B cell (primary cell): ENCODE results near the gene ADGRE1. TPM values are rescaled to one million over a fixed set of nuclear protein-coding genes. Genes with fewer than 3 reads are reported as not detected.

Experiments
- ATAC-seq: fragments of 200-7000 bp; cut with Tn5 transposase; one replicate; pipeline ENCODE4 v1.10.0; 2021; ENCODE audit warnings: low read depth, mild to moderate bottlenecking, moderate number of reproducible peaks, moderate library complexity
- CTCF ChIA-PET: fragments of 350-600 bp; sonication (Branson Sonifier 250); formaldehyde crosslinking; loops from one replicate; lab custom pipeline; 2021; ENCODE audit warnings: antibody characterized with exemption, inconsistent platforms; lab: Charles Lee
- POLR2A ChIA-PET: fragments of 350-600 bp; sonication (Branson Sonifier 250); formaldehyde crosslinking; loops from one replicate; lab custom pipeline; 2021; ENCODE audit warnings: antibody characterized with exemption; lab: Charles Lee
- DNase-seq: peaks from one replicate; pipeline ENCODE4 v3.0.0; 2013
- H2AFZ ChIP-seq: 2 replicates; pipeline ENCODE4 v1.6.1; 2012; ENCODE audit warnings: mild to moderate bottlenecking, low read depth, low read length; ENCODE audit not compliant: insufficient read depth, poor library complexity, severe bottlenecking
- H3K27ac ChIP-seq, 2 donors: 1 replicate in 1 of 2; 2 replicates in 1 of 2; pipeline ENCODE4 v1.5.1; 2012 to 2013; ENCODE audit warnings: low read length in 2 of 2, mild to moderate bottlenecking in 2 of 2, moderate library complexity in 1 of 2
- H3K27me3 ChIP-seq, 4 experiments: fragments of 200-600 bp in 1 of 4; sonication (generic) in 1 of 4; replicated peaks in 1 of 4; 1 replicate in 2 of 4; 2 replicates in 2 of 4; pipeline versions ENCODE4 v1.6.1 to v1.7.0; 2013 to 2016; ENCODE audit warnings: low read length in 3 of 4, mild to moderate bottlenecking in 2 of 4, mixed read lengths in 1 of 4, moderate library complexity in 1 of 4; ENCODE audit not compliant: insufficient read depth in 4 of 4, control insufficient read depth in 3 of 4; ENCODE audit errors: control extremely low read depth in 1 of 4
- H3K36me3 ChIP-seq, 2 experiments: replicated peaks in 1 of 2; 1 replicate in 1 of 2; 2 replicates in 1 of 2; pipeline versions ENCODE4 v1.6.1 to v1.7.1; 2013; ENCODE audit warnings: low read length in 1 of 2; ENCODE audit not compliant: insufficient read depth in 2 of 2, control insufficient read depth in 1 of 2; ENCODE audit errors: control extremely low read depth in 1 of 2, extremely low read depth in 1 of 2
- H3K4me1 ChIP-seq, 2 donors: fragments of 200-600 bp in 1 of 2; sonication (generic) in 1 of 2; 1 replicate in 1 of 2; 2 replicates in 1 of 2; pipeline versions ENCODE4 v1.5.1 to v1.6.1; 2013 to 2017; ENCODE audit warnings: low read length in 2 of 2; ENCODE audit not compliant: control insufficient read depth in 2 of 2, insufficient read depth in 2 of 2
- H3K4me2 ChIP-seq: replicated peaks from 2 replicates; pipeline ENCODE3; 2012; ENCODE audit warnings: mild to moderate bottlenecking, low read depth, low read length; ENCODE audit not compliant: poor library complexity, severe bottlenecking
- H3K4me3 ChIP-seq, 5 experiments: fragments of 200-600 bp in 1 of 5; sonication (generic) in 1 of 5; 1 replicate in 3 of 5; 2 replicates in 2 of 5; pipeline versions ENCODE4 v1.5.1 to v1.7.0; 2011 to 2016; ENCODE audit warnings: low read length in 4 of 5, mild to moderate bottlenecking in 4 of 5, low read depth in 2 of 5, control low read depth in 1 of 5, moderate library complexity in 1 of 5; ENCODE audit not compliant: insufficient read depth in 1 of 5; ENCODE audit errors: control extremely low read depth in 1 of 5, extremely low read depth in 1 of 5
- H3K79me2 ChIP-seq: fragments of 200-600 bp; sonication (generic); one replicate; pipeline ENCODE4 v1.6.0; 2016; ENCODE audit warnings: low read length; ENCODE audit not compliant: control insufficient read depth, insufficient read depth
- H3K9ac ChIP-seq: fragments of 200-600 bp; sonication (generic); 2 replicates; pipeline ENCODE4 v1.6.1; 2017; ENCODE audit warnings: mild to moderate bottlenecking, low read length, moderate library complexity
- H3K9me3 ChIP-seq, 3 donors: one replicate each; pipeline versions ENCODE4 v1.6.1 to v1.7.1; 2013; ENCODE audit warnings: low read length in 2 of 3; ENCODE audit not compliant: control insufficient read depth in 2 of 3, insufficient read depth in 1 of 3; ENCODE audit errors: control extremely low read depth in 1 of 3
- H4K20me1 ChIP-seq: 2 replicates; pipeline ENCODE4 v1.6.0; 2012; ENCODE audit warnings: mild to moderate bottlenecking, low read length; ENCODE audit not compliant: insufficient read depth, control insufficient read depth, poor library complexity, severe bottlenecking
- H3K27ac Mint-ChIP-seq: one replicate; pipeline ENCODE4 v1.8.0; 2021; ENCODE audit warnings: mixed read lengths
- H3K27me3 Mint-ChIP-seq: one replicate; pipeline ENCODE4 v1.8.0; 2021; ENCODE audit warnings: mixed read lengths
- H3K4me1 Mint-ChIP-seq: one replicate; pipeline ENCODE4 v1.8.0; 2021; ENCODE audit warnings: mixed read lengths
- H3K4me3 Mint-ChIP-seq: one replicate; pipeline ENCODE4 v1.8.0; 2021; ENCODE audit warnings: mixed read lengths
- H3K9me3 Mint-ChIP-seq: one replicate; pipeline ENCODE4 v1.8.0; 2022; ENCODE audit warnings: mixed read lengths; ENCODE audit not compliant: insufficient read depth
- EZH2 ChIP-seq: IDR thresholded peaks from 2 replicates; pipeline ENCODE4 v1.6.1; 2012; ENCODE audit warnings: borderline replicate concordance, low read depth, mild to moderate bottlenecking, moderate library complexity, low read length; ENCODE audit not compliant: insufficient read depth, poor library complexity, severe bottlenecking
- WGBS: methylation state at CpG from one replicate; pipeline ENCODE4 v1.1.5; 2013; ENCODE audit warnings: missing lambda C conversion rate; ENCODE audit not compliant: insufficient coverage; 5-methylcytosine and 5-hydroxymethylcytosine counted together
- intact Hi-C: fragments of 100-400 bp; cut with micrococcal nuclease; formaldehyde crosslinking; loops from one replicate; pipeline ENCODE4 v1.10.0; 2022
- polyA plus RNA-seq: library from polyadenylated mRNA; depleted of rRNA; stranded (reverse); fragments of >200 nt; gene quantifications from 2 replicates; pipeline ENCODE4 v1.2.3, GENCODE V29; 2012
- total RNA-seq, 2 donors: library from RNA; stranded (reverse); fragments of 120-200 nt in 1 of 2; gene quantifications; 1 replicate in 1 of 2; 2 replicates in 1 of 2; pipeline versions ENCODE4 v1.2.3 to v1.2.4, GENCODE V29; 2013 to 2022
- TF ChIP-seq, protein P1 (sequence below): fragments of 200-600 bp; IDR thresholded peaks from one replicate; pipeline ENCODE4 v1.8.0; 2022; ENCODE audit warnings: antibody characterized with exemption, mild to moderate bottlenecking

The ADGRE1 gene
- total and polyA plus RNA-seq, 2 donors (not counting 1 experiment from before 2014, with no cell fraction given): 0.21 TPM; not detected in 1

DNA sequence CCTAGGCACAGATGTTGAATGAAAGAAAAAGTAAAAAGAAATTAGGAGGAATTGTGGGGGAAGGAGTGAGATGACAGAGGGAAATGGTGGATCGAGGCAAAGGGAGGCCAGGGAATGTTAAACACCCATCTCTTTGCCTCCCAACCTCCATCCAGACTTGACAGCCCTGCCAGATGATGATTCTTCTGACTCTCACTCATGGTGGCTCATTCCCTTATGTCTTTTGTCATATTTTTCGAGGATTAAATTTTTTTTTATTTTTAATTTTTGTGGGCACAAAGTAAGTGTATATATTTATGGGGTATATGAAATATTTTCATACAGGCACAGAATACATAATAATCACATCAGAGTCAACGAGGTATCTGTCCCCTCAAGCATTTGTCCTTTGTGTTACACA, 42.8 kb downstream of the ADGRE1 start:
- Mint-ChIP-seq H3K27ac (no peak overlapping the region), H3K4me3 (no peak overlapping the region), H3K4me1 (peaks cover 3% of the 10 kb centered on the region), H3K27me3 (no peaks in the 10 kb centered on the region), H3K9me3 (peaks cover 6% of the 10 kb centered on the region)
- no peak for ATAC-seq
- intact Hi-C loops: no loop called here
- no CpG with 5 or more reads among the region's 3 CpGs for WGBS
- Histone ChIP-seq H3K27me3 (peaks cover 0 to 4% (median 0%) of the 10 kb centered on the region in 4 experiments), H2AFZ (no peak overlapping the region), H3K9ac (no peak overlapping the region), H3K79me2 (no peaks in the 10 kb centered on the region), H3K4me2 (no peak overlapping the region), H3K4me1 (peaks cover 0 to 5% of the 10 kb centered on the region in 2 donors), H3K36me3 (no peaks in the 10 kb centered on the region), H3K27ac (no peak overlapping the region), H3K4me3 (no peak overlapping the region), H4K20me1 (no peaks in the 10 kb centered on the region), H3K9me3 (peaks cover 0 to 22% (median 9%) of the 10 kb centered on the region in 3 donors)
- ChIA-PET POLR2A (no interaction called here), CTCF (no interaction called here)
- TF ChIP-seq EZH2: no peak
- TF ChIP-seq, protein P1, sequence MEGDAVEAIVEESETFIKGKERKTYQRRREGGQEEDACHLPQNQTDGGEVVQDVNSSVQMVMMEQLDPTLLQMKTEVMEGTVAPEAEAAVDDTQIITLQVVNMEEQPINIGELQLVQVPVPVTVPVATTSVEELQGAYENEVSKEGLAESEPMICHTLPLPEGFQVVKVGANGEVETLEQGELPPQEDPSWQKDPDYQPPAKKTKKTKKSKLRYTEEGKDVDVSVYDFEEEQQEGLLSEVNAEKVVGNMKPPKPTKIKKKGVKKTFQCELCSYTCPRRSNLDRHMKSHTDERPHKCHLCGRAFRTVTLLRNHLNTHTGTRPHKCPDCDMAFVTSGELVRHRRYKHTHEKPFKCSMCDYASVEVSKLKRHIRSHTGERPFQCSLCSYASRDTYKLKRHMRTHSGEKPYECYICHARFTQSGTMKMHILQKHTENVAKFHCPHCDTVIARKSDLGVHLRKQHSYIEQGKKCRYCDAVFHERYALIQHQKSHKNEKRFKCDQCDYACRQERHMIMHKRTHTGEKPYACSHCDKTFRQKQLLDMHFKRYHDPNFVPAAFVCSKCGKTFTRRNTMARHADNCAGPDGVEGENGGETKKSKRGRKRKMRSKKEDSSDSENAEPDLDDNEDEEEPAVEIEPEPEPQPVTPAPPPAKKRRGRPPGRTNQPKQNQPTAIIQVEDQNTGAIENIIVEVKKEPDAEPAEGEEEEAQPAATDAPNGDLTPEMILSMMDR: no peak
- DNase-seq: no peak

DNA sequence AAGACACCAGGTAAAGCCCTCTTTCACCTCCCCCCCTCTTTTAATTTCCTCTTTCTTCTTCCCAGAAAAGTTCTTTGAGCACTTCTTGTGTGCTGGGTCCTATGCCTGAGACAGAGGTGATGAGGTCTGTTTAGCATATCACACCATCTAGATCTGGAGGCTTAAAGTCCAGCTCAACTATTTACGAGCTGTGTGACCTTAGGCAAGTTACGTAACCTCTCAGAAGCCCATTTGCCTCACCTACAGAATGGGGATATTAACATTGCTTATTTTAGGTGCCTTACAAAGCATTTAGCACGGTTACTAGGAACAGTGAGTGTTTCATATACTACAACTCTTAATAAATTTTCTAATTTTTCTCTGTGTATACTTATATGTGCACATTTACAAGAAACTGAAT, 47.7 kb downstream of the ADGRE1 start:
- Histone ChIP-seq H3K27ac (no peak overlapping the region), H4K20me1 (no peaks in the 10 kb centered on the region), H3K36me3 (no peaks in the 10 kb centered on the region), H3K9me3 (peaks cover 0 to 10% (median 7%) of the 10 kb centered on the region in 3 donors), H3K27me3 (peaks cover 0 to 2% (median 0%) of the 10 kb centered on the region in 4 experiments), H3K79me2 (no peaks in the 10 kb centered on the region), H3K4me1 (no peaks in the 10 kb centered on the region), H3K9ac (no peak overlapping the region), H3K4me3 (no peak overlapping the region), H2AFZ (no peak overlapping the region), H3K4me2 (no peak overlapping the region)
- DNase-seq (no peak), ATAC-seq (no peak)
- H3K9me3 Mint-ChIP-seq: peaks cover 4% of the 10 kb centered on the region
- no peak overlapping the region for H3K27ac Mint-ChIP-seq
- H3K4me1 Mint-ChIP-seq: no peaks in the 10 kb centered on the region
- no peak for TF ChIP-seq EZH2
- TF ChIP-seq, protein P1: no peak
- ChIA-PET POLR2A (no interaction called here), CTCF (interaction anchor here (0.7 kb wide), 1 partner anchor 768 kb away, joined by 4 read pairs; no protein-coding TSS in a partner anchor)
- intact Hi-C loops: no loop called here
- H3K27me3 Mint-ChIP-seq: peaks cover 3% of the 10 kb centered on the region
- no peak overlapping the region for H3K4me3 Mint-ChIP-seq
- WGBS: no CpG with 5 or more reads among the region's 3 CpGs
